ENCODE measurements around the gene TACO1. TPM values are rescaled to one million over a fixed set of nuclear protein-coding genes. Genes with fewer than 3 reads are reported as not detected.

TACO1 gene
- total RNA-seq = 10 to 100 TPM in 1 of 3 donors, 1 to 10 TPM in 2; 7.1 to 10.9 (median 9.2) TPM
- total RNA-seq (2013) = 9.3 TPM

DNA sequence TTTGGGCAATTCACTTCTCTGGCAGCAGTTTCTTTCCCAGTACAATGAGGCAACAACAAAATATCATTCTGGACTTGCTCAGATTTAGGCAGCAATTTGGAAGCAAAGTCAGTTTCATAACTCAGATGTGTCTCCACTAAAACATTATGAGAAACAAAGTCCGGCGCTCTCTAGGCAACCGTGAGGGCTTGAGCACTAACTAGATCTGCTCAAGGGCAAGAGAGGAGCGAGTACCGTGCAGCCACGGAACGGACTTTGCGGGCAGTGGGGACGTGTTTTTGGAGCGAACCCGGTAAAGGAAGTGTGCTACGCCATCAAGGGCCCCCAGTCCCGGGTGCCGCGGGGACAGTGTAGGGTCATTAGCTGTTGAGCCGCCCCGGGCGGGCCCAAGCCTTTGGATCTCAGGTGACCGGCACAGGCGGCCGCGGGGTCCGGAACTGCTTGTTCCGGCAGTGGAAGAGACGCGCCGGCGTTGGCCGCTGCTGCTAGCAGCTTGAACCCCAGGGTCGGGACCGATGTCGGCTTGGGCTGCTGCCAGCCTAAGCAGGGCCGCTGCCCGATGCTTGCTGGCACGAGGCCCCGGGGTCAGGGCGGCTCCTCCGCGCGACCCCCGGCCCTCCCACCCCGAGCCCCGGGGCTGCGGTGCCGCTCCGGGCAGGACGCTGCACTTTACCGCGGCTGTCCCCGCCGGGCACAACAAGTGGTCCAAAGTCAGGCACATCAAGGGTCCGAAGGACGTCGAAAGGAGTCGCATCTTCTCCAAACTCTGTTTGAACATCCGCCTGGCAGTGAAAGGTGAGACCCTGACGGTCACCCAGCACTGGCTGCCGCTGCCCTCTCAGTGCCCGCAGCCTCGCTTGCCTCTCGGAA, at the start of gene TACO1:
TACO1 (plus strand) TSS at position 327 of the 870 bp plus-strand sequence; CDS start at position 516, 189 bp downstream.
- 2% methylated on average over 61 of the region's 61 CpGs for WGBS (ENCODE audit: insufficient coverage)
- H3K4me1 Mint-ChIP-seq = peaks cover 38 to 42% of the 10 kb centered on the region in 2 donors
- intact Hi-C loops (cut with micrococcal nuclease) = no loop called here

DNA sequence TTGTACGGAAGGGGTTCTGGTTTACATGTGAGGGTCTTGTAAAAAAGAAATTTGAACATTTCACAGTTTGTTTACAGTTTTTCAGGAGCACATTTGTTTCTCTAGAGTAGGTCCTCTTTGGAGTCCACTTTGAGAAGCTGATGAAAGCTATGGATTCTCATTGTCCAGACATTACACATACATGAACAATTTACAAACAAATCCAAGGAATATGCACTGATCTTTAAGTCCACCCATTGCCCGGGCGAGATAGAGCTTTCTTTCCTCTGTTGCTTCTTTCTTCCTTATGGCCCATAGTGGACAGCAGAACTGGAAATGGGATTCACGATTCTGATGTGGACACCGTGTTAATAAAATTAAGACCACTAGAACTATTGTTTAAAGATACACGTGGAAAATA, 48.5 kb upstream of the TACO1 start:
- ATAC-seq (no peak), DNase-seq (no peak)
- Histone ChIP-seq H3K36me3 (ENCODE audit: control insufficient read depth, insufficient read depth, low read length) (no peaks in the 10 kb centered on the region), H3K4me3 (ENCODE audit: low read length) (no peak overlapping the region), H3K27ac (ENCODE audit: low read length) (no peak overlapping the region), H3K27me3 (ENCODE audit: control insufficient read depth, insufficient read depth, low read length) (no peaks in the 10 kb centered on the region), H3K9me3 (ENCODE audit: control insufficient read depth, insufficient read depth, low read length) (no peaks in the 10 kb centered on the region), H3K4me1 (ENCODE audit: control insufficient read depth, insufficient read depth, low read length) (peaks cover 29% of the 10 kb centered on the region)
- intact Hi-C loops (cut with micrococcal nuclease) = loop anchor here (5.0 kb wide), 2 partner anchors 70 to 145 kb away; partner anchors contain the start of gene MAP3K3
- Mint-ChIP-seq H3K27ac (peak overlapping the region; percentile 95 to 97), H3K36me3 (no peaks in the 10 kb centered on the region), H3K4me3 (peak overlapping the region; percentile 82), H3K4me1 (peaks cover 53 to 69% of the 10 kb centered on the region in 2 donors), H3K27me3 (ENCODE audit: low read depth in 2 of 2) (no peaks in the 10 kb centered on the region), H3K9me3 (no peaks in the 10 kb centered on the region)
- WGBS (ENCODE audit: insufficient coverage) = 73% methylated on average over 5 of the region's 6 CpGs
- TF ChIP-seq, protein P1, sequence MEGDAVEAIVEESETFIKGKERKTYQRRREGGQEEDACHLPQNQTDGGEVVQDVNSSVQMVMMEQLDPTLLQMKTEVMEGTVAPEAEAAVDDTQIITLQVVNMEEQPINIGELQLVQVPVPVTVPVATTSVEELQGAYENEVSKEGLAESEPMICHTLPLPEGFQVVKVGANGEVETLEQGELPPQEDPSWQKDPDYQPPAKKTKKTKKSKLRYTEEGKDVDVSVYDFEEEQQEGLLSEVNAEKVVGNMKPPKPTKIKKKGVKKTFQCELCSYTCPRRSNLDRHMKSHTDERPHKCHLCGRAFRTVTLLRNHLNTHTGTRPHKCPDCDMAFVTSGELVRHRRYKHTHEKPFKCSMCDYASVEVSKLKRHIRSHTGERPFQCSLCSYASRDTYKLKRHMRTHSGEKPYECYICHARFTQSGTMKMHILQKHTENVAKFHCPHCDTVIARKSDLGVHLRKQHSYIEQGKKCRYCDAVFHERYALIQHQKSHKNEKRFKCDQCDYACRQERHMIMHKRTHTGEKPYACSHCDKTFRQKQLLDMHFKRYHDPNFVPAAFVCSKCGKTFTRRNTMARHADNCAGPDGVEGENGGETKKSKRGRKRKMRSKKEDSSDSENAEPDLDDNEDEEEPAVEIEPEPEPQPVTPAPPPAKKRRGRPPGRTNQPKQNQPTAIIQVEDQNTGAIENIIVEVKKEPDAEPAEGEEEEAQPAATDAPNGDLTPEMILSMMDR (IDR thresholded peaks at IDR 0.05) = no peak

More for the DNA sequence above, at the start of gene TACO1:
- peak; percentile 72 to 86 for DNase-seq
- H3K27me3 Mint-ChIP-seq (ENCODE audit: low read depth in 2 of 2) = no peaks in the 10 kb centered on the region
- Histone ChIP-seq H3K36me3 (ENCODE audit: control insufficient read depth, insufficient read depth, low read length) (peaks cover 12% of the 10 kb centered on the region), H3K4me1 (ENCODE audit: control insufficient read depth, insufficient read depth, low read length) (peaks cover 31% of the 10 kb centered on the region), H3K27me3 (ENCODE audit: control insufficient read depth, insufficient read depth, low read length) (no peaks in the 10 kb centered on the region), H3K4me3 (ENCODE audit: low read length) (peak within 1 kb of the TSS; percentile 96), H3K9me3 (ENCODE audit: control insufficient read depth, insufficient read depth, low read length) (no peaks in the 10 kb centered on the region), H3K27ac (ENCODE audit: low read length) (peak within 1 kb of the TSS; percentile 78)
- H3K36me3 Mint-ChIP-seq = peaks cover 6% of the 10 kb centered on the region
- peak within 1 kb of the TSS; percentile 89 for H3K4me3 Mint-ChIP-seq
- ATAC-seq = peak; percentile 80 to 88 (median 86)
- TF ChIP-seq, protein P1 (IDR thresholded peaks at IDR 0.05) = no peak
- peak within 1 kb of the TSS; percentile 75 to 88 for H3K27ac Mint-ChIP-seq
- no peaks in the 10 kb centered on the region for H3K9me3 Mint-ChIP-seq

DNA sequence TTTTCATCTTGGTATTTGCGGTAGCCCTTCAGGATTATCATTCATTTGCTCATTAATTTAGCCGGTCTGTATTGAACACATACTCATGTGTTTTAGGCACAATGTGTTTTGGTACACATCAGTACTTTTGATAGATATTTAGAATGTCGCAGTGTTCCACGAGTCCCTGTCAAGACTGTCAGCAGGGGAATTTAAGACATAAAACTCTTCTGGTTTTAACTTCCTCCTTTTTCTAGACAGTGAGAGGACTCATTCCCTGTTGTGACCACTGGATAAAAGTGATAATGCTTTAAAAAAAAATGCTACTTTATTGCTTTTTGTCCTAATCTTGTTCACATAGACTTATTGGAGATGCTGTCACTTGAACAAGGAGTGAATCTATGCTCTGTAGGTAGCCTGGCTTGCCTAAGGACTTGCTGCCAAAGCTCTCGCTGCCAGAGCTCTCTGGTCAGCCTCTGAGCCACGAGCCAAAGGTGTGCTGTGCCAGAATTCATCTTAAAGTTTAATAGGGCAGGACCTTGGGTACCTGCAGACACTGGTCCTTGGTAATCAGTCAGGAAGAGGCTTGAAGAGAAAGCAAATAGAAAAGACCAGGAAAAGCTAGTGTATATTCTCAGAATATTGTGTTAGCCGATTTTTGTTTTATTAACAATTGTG, 45.1 kb upstream of the TACO1 start:
- Histone ChIP-seq H3K9me3 (ENCODE audit: control insufficient read depth, insufficient read depth, low read length) (no peaks in the 10 kb centered on the region), H3K36me3 (ENCODE audit: control insufficient read depth, insufficient read depth, low read length) (no peaks in the 10 kb centered on the region), H3K27ac (ENCODE audit: low read length) (no peak overlapping the region), H3K4me3 (ENCODE audit: low read length) (no peak overlapping the region), H3K27me3 (ENCODE audit: control insufficient read depth, insufficient read depth, low read length) (no peaks in the 10 kb centered on the region), H3K4me1 (ENCODE audit: control insufficient read depth, insufficient read depth, low read length) (peaks cover 20% of the 10 kb centered on the region)
- intact Hi-C loops (cut with micrococcal nuclease) = no loop called here
- DNase-seq = no peak
- Mint-ChIP-seq H3K27ac (peak overlapping the region; percentile 72 to 78), H3K27me3 (ENCODE audit: low read depth in 2 of 2) (no peaks in the 10 kb centered on the region), H3K4me3 (no peak overlapping the region), H3K36me3 (no peaks in the 10 kb centered on the region), H3K9me3 (no peaks in the 10 kb centered on the region), H3K4me1 (peaks cover 58 to 79% of the 10 kb centered on the region in 2 donors)
- TF ChIP-seq, protein P1 (IDR thresholded peaks at IDR 0.05) = no peak
- ATAC-seq = no peak
- 66% methylated on average over 6 of the region's 7 CpGs for WGBS (ENCODE audit: insufficient coverage)

Data from natural killer cell (primary cell).